GM12878 (cell line): ENCODE results near the gene METRN. TPM values are rescaled to one million over a fixed set of nuclear protein-coding genes. Genes with fewer than 3 reads are reported as not detected.

Experiments
- ATAC-seq: fragments of 200-7000 bp; cut with Tn5 transposase; 3 replicates; pipeline ENCODE4 v1.9.1; 2020; ENCODE audit warnings: mild to moderate bottlenecking, moderate library complexity
- BruUV-seq: library from RNA; stranded (reverse); fragments of 400-500 nt; replicated peaks from 2 replicates; lab custom pipeline; 2021; lab: Mats Ljungman, UMichigan
- CTCF ChIA-PET: fragments of 300-600 bp; sonication (Branson Sonifier 250); formaldehyde crosslinking; extraction: SDS; loops from one replicate; lab custom pipeline; 2021; ENCODE audit warnings: inconsistent platforms; lab: Yijun Ruan, JAX
- POLR2A ChIA-PET: fragments of 350-600 bp; formaldehyde crosslinking; extraction: SDS; loops from one replicate; lab custom pipeline; 2021; ENCODE audit warnings: inconsistent platforms; lab: Charles Lee
- RAD21 ChIA-PET: fragments of 300-600 bp; sonication (Branson Sonifier 250); formaldehyde crosslinking; loops from one replicate; lab custom pipeline; 2023; ENCODE audit warnings: antibody characterized with exemption; ENCODE audit not compliant: unreplicated experiment; lab: Charles Lee
- SMC1A ChIA-PET: fragments of 300-600 bp; sonication (Branson Sonifier 250); formaldehyde crosslinking; loops from one replicate; lab custom pipeline; 2023; ENCODE audit not compliant: unreplicated experiment, uncharacterized antibody; lab: Charles Lee
- DNase-seq: peaks from one replicate; pipeline ENCODE4 v3.0.0-alpha.2; 2011; ENCODE audit warnings: low read depth, low spot score
- FAIRE-seq: peaks from 3 replicates; lab custom pipeline; 2011; peaks lifted over from hg19 to GRCh38; lab: Jason Lieb, UNC
- H2AFZ ChIP-seq: 2 replicates; pipeline ENCODE4 v1.6.0; 2011; ENCODE audit warnings: low read depth, low read length, control low read depth; ENCODE audit not compliant: control insufficient read depth
- H3K27ac ChIP-seq: 2 replicates; pipeline ENCODE4 v1.5.1; 2011; ENCODE audit warnings: control low read depth; ENCODE audit not compliant: control insufficient read depth, insufficient read depth
- H3K27me3 ChIP-seq, 2 experiments: replicated peaks in 1 of 2; 2 replicates each; pipeline versions ENCODE4 v1.6.0 to v1.6.1; 2011; ENCODE audit warnings: low read length in 1 of 2; ENCODE audit not compliant: control insufficient read depth in 2 of 2, insufficient read depth in 2 of 2
- H3K36me3 ChIP-seq, 2 experiments: 2 replicates each; pipeline ENCODE4 v1.5.1; 2011; ENCODE audit warnings: low read length in 1 of 2; ENCODE audit not compliant: control insufficient read depth in 2 of 2, insufficient read depth in 2 of 2
- H3K4me1 ChIP-seq: 2 replicates; pipeline ENCODE4 v1.6.1; 2011; ENCODE audit warnings: mild to moderate bottlenecking, low read length, moderate library complexity, mixed read lengths; ENCODE audit not compliant: control insufficient read depth, insufficient read depth
- H3K4me2 ChIP-seq: 2 replicates; pipeline ENCODE4 v1.6.0; 2011; ENCODE audit warnings: control low read depth; ENCODE audit not compliant: control insufficient read depth, insufficient read depth
- H3K4me3 ChIP-seq: fragments of 200-600 bp; sonication (generic); 2 replicates; pipeline ENCODE4 v1.5.1; 2016
- H3K79me2 ChIP-seq: 2 replicates; pipeline ENCODE4 v1.6.0; 2011; ENCODE audit warnings: low read length; ENCODE audit not compliant: control insufficient read depth, insufficient read depth
- H3K9ac ChIP-seq: 2 replicates; pipeline ENCODE4 v1.8.0; 2011; ENCODE audit warnings: low read length, control low read depth, mixed read lengths; ENCODE audit not compliant: control insufficient read depth, insufficient read depth
- H3K9me3 ChIP-seq: replicated peaks from 3 replicates; pipeline ENCODE4 v1.5.1; 2011; ENCODE audit warnings: mild to moderate bottlenecking, low read length; ENCODE audit not compliant: control insufficient read depth, insufficient read depth
- H4K20me1 ChIP-seq: 2 replicates; pipeline ENCODE4 v1.6.0; 2011; ENCODE audit not compliant: control insufficient read depth, insufficient read depth
- BACH1 ChIP-seq: fragments of 450-650 bp; IDR thresholded peaks from 2 replicates; pipeline ENCODE4 v1.6.1; 2017; ENCODE audit warnings: mild to moderate bottlenecking, borderline replicate concordance
- CBX5 ChIP-seq: sonication (generic); IDR thresholded peaks from 2 replicates; pipeline ENCODE4 v1.6.1; 2016; ENCODE audit warnings: low read depth, moderate library complexity, mild to moderate bottlenecking, inconsistent platforms
- FOS ChIP-seq: IDR thresholded peaks from 3 replicates; pipeline ENCODE4 v1.6.1; 2011; ENCODE audit warnings: borderline replicate concordance; ENCODE audit not compliant: insufficient read length; ENCODE audit errors: extremely low read depth
- FOXM1 ChIP-seq: IDR thresholded peaks from 2 replicates; pipeline ENCODE4 v1.6.1; 2012; ENCODE audit warnings: low read depth, mild to moderate bottlenecking, inconsistent platforms, low read length, moderate library complexity
- KDM1A ChIP-seq: fragments of 200-600 bp; sonication (generic); IDR thresholded peaks from 2 replicates; pipeline ENCODE4 v1.6.1; 2016; ENCODE audit warnings: borderline replicate concordance
- NFYB ChIP-seq: IDR thresholded peaks from 2 replicates; pipeline ENCODE4 v1.6.1; 2011; ENCODE audit warnings: low read depth, mild to moderate bottlenecking, low read length, improper control_type of control experiment, moderate library complexity; ENCODE audit not compliant: insufficient read depth
- SREBF2 ChIP-seq: IDR thresholded peaks from 2 replicates; pipeline ENCODE4 v1.6.1; 2012; ENCODE audit warnings: mild to moderate bottlenecking, low read length
- WGBS: methylation state at CpG from one replicate; pipeline ENCODE4 v1.1.6; 2016; ENCODE audit warnings: low lambda C conversion rate; ENCODE audit not compliant: insufficient replicate concordance, insufficient coverage; ENCODE audit errors: missing lambda C conversion rate; 5-methylcytosine and 5-hydroxymethylcytosine counted together
- in situ Hi-C: fragments of 300-500 bp; cut with MboI; formaldehyde crosslinking; loops from 9 replicates; pipeline ENCODE4 v1.14.3; 2018; ENCODE audit warnings: mixed read lengths
- intact Hi-C: fragments of 100-400 bp; cut with micrococcal nuclease; formaldehyde crosslinking; loops from one replicate; pipeline ENCODE4 v1.14.2; 2022; ENCODE audit not compliant: unreplicated experiment
- polyA plus RNA-seq, 11 experiments: library from polyadenylated mRNA; depleted of rRNA in 4 of 11; unstranded in 6 of 11; stranded (reverse) in 5 of 11; fragments of >200 nt; fragmentation: Nextera tagmentation in 4 of 11; fragmentation: Illumina TruSeq in 1 of 11; extraction: Ambion mirVana in 4 of 11; extraction: Trizol in 1 of 11; gene quantifications; 1 replicate in 1 of 11; 2 replicates in 10 of 11; pipeline versions ENCODE4 v1.2.1 to v1.2.3, GENCODE V29; 2011 to 2016; ENCODE audit warnings: inconsistent platforms in 2 of 11, missing spikeins in 2 of 11, low read depth in 1 of 11
- total RNA-seq, 4 experiments: library from RNA; depleted of rRNA in 3 of 4; stranded (reverse); fragments of >200 nt in 3 of 4; fragmentation: Illumina TruSeq in 1 of 4; extraction: Trizol in 1 of 4; gene quantifications; 2 replicates each; pipeline versions ENCODE4 v1.2.1 to v1.2.3, GENCODE V29; 2013 to 2021

The METRN gene
- total and polyA plus RNA-seq, 10 of the 15 experiments (the other 5 are each of a cell fraction or from before 2014, with no cell fraction given) = 0.11 to 12.8 (median 1.1) TPM; not detected in 1

- H4K20me1 ChIP-seq = no peaks in the 10 kb centered on the region
- no peak overlapping the region for H3K4me3 ChIP-seq
- no peak overlapping the region for H2AFZ ChIP-seq
- H3K4me2 ChIP-seq = no peak overlapping the region
- no peaks in the 10 kb centered on the region for H3K27me3 ChIP-seq
- H3K4me1 ChIP-seq = no peaks in the 10 kb centered on the region
- ChIA-PET SMC1A (no interaction called here), CTCF (no interaction called here), POLR2A (no interaction called here), RAD21 (no interaction called here)
- FAIRE-seq (no peak), ATAC-seq (no peak), DNase-seq (no peak)
- in situ Hi-C loops (no loop called here), intact Hi-C loops (no loop called here)
- H3K36me3 ChIP-seq = no peaks in the 10 kb centered on the region
- H3K9me3 ChIP-seq = no peaks in the 10 kb centered on the region
- TF ChIP-seq BACH1 = no peak
- TF ChIP-seq SREBF2 = no peak
- no peak for TF ChIP-seq NFYB
- no peak for TF ChIP-seq FOS
- TF ChIP-seq KDM1A = no peak
- TF ChIP-seq CBX5 = no peak
- no peak for TF ChIP-seq FOXM1
- no peak overlapping the region for H3K27ac ChIP-seq
- no TSS peak for BruUV-seq
- H3K9ac ChIP-seq = no peak overlapping the region
- no peaks in the 10 kb centered on the region for H3K79me2 ChIP-seq
- 26% methylated on average over 16 of the region's 17 CpGs for WGBS
Measured at GRCh38 chr16:762595-763268, 47.8 kb downstream of the METRN start.
